Measurements from ENCODE around the gene COL16A1.

The COL16A1 gene

DNA sequence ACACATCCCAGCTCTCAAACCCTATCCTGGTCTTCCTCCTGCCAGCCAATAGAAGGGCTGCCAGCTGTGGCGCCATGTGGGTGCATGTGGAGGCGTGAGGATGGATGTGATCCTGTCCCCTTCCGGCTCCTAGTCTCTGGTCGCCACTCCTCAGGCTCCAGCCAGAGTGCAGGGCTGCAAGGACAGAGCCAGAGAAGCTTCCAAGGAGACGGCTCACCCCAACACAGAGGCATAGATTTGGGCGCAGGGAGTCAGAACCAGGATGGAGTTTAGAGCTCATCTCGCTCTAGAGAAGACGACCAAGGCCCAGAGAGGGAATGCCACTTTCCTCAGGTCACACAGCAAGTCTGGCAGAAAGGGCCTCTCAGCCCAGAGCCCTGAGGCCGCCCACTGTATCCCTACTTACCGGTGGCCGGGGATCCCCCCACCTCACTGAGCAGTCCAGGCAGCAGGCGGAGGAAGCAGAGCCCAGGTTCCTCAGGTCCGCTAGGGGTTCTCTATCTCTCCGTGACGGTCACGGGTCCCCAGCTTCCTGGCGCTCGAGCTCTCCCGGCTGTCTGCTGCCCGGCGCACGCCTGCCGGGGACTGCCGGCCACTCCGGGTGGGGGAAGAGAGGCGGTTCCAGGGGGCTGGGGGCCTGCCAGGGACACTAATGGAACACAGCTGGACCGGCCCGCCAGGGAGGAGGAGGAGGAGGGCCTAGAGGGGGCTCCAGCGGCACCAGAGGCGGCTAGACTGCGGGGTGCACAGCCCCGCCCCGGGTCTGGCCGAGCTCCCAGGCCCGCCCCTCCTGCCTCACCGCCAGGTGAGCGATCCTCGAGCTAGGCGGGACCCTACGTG lies at the start of gene COL16A1:
TSS of gene COL16A1 (minus strand) at position 587 of the 840 bp plus-strand sequence. CDS start 1,824 bp downstream, outside the sequence.
- peak; percentile 96 for DNase-seq

DNA sequence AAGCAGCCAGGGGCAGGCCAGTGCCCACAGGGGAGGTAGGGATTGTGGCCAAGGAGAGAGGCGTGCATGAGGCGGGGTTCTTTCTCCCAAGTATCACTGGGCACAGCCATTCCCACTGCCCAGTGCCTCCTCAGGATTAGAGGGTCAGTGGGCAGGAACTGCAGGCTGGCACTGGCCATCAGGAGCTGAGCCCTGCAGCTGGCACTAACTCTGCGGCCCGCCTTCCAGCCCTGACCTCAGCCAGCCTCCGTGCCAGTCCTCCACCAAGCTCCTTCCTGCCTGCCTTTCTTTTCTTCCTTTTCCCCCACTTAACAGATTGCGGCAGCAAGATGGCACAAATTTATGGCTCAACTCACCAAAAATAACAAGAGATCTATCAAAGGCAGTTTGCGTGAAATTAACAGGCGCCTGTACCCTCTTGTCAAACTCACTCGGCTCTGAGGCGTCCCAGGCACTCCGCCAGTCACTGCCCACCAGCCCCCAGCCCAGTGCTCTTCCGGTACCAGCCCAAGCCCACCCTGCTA lies 49.2 kb upstream of the COL16A1 start:
- no peak for DNase-seq

DNA sequence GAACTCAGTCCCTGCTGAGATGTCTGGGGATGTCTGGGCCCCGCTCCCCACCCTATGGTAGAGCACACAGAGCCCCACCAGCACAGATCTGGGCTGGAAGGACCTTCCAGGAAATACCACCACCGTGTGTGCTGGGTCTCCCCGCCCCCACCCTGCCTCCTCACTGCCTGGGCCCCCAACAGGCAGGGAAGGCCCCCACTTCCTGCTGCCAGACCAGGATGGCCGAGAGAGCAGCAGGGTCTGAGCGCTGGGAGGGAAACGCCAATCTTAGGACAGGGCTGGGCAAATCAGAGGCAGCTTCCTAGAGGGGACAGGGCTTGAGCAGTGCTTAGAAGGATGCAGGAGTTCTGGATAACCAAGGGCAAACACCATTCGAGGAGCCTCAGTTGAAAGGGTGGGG lies 48.4 kb upstream of the COL16A1 start:
- no peak for DNase-seq

DNA sequence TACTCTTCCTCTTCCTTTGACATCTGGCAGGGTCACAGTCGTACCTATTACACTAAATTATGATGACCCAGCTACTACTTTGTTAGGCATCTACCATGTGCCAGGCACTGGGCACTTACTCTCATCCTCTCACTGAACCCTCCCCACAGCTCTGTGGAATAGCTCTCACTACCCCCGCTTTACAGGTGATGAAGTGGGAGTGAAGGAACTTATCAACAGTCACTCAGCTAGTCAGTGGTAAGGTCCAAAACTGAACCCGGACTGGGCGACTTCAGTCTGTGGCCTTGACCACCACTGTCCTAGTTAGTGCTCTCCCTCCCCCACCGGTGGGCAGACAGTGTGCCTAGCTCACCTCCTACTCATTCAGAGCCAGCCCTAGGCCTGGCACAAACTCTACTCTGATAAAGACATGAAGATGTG lies 48.0 kb upstream of the COL16A1 start:
- DNase-seq, result no peak

DNA sequence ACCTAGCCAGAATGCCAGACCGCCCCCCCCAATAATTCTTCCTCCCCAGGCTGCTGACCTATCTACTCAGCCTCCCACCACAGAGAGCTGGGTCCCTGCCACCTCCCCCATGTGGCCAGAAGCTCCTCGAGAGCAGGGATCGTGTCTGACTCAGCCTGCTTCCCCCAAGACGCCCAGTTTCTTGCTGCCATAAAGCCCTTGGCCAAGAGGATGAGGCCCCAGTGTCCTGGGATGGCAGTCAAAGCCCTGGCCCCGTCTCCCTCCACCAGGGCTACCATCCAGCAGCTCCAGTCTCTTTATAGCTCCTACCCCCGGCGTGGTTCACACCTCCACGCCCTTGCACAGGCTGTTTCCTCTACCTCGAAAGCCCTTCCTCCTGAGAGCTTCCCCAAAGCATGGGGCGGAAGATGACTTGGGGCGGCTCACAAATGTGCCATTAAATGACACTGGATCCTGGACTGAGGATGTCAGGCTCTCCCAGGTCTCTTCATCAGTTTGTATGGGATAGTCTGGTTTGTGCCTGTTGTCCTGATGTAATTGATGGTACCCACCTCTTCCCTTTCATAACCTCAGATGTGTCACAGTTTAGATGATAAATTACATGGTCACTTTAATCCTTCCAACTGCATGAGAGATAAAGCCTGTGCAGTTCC lies 47.2 kb upstream of the COL16A1 start:
- DNase-seq, result no peak

DNA sequence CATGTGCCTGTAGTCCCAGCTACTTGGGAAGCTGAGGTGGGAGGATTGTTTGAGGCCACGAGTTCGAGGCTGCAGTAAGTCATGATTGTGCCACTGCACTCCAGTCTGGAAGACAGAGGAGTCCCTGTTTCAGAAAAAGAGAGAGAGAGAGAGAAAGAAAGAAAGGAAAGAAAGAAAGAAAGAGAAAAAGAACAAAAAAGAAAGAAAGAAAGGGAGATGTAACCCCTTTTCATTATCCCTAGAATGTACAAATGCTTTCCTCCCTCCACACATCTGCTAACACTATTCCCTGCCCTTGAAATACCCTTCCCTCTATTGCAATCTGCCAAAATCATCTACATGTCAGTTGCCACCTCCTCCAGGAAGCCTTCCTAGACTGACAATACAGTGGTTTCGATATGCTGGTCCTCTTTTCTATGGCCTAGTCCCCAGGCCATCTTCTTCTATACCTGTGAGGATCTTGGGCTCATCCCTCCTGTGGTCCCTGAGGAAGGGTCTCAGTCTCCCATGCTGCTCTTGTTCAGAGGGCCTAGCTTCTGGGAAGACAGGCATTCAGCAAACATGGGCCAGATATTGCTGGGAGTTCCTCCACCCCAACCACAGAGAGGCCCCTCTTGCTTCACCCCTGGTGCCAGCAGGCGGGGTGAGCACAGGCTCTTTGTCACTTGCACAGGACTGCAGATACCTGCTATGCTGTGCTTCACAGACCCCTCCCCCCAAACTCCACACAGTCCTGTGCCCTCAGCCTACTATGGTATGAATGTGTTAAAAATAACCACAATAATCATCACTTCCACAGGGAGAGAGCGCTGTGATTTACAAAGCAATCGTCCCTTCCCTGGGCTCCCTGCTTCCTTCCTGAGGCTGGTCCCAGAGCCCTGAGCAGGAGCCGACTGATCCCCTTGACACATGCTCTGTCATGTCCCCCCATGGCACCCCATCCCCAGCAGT lies 46.2 kb upstream of the COL16A1 start:
- DNase-seq, result no peak

DNA sequence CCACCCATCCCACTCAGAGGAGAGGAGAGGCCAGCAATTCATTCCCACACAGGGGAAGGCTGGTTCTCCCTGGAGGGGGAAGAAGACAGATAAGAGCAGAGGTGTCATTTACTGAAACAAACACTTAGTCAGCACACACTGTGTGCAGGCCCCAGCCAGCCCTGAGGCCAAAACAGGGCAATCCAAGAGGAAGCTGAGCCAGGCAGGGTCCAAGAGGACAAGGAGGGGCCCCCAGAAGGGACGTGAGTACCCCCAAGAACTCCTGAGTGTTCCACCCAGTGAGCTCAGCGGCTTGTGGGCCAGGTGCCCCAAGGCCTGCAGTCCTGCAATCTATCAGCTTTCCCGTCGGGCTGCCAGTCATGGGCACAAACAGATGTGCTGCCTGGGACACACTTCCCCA lies 44.5 kb upstream of the COL16A1 start:
- DNase-seq, result no peak

DNA sequence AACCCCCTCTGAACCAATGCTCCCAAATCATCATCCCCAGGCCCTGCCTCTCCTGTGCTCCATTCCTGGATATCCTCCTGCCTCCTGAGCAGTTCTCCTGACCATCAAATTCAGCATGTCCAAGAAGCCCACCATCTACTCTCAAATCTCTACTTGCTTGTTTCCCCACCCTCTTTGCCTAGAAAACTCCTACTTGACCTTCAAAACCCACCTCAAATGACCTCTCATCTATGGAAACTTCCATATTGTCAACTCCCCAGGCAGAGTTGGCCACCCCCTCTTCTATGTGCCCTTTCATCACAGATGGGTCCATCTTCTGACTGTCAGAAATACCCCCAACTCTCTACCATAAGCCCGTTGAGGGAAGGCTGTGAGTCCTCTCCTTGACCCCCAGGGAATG lies 43.5 kb upstream of the COL16A1 start:
- no peak for DNase-seq

DNA sequence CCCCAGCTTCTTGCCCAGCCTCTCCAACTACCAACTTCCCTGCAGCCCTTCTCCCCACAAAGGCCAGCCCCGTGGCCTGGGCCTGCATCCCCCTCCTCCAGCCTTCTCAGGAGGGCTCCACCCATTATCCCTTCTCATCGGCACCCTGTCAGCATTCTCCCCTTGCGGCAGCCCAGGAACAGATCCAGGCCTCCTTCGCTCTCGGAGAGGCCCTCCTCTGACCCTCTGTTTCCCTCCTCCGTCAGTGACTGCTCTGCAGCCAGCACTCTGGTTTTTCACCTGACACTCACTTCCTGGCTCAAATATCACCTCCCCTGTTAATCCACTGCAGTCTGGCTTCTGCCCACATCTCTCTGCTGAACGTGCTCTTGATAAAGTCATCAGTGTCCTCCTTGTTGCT lies 42.9 kb upstream of the COL16A1 start:
- DNase-seq, result no peak

DNA sequence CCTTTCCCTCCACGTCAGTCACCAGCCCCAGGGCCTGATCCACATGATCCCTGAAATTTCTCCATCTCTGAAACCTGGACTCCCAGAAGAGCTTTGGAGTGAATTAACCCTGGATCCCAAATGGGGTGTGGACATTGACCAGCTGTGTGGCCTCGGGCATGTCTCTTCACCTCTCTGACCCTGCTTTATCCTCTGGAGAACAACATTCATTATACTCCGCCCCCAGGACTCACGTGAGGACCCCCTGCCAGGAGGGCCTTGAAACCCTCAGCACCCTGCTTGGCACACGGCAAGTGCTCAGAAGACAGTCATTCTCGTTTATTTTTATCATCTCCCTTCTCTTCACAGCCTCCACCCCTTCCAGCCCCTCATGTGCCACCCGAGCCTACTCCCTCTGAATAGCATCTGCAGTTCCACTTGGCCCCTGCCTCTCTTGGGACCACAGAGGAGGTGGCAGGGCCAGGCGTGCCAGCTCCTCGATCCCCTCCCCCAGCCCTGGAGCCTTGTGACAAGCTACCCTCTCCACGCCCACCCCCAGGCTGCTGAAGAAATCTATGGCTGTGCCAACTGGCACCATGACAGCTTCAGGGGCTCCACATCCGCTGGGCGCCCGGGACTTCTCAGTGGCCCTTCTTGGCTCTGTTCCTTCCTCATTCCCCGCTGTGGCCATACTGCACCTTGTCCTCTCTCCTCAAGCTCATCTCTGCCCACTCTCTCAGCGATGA lies 42.3 kb upstream of the COL16A1 start:
- DNase-seq, result peak; percentile 52

DNA sequence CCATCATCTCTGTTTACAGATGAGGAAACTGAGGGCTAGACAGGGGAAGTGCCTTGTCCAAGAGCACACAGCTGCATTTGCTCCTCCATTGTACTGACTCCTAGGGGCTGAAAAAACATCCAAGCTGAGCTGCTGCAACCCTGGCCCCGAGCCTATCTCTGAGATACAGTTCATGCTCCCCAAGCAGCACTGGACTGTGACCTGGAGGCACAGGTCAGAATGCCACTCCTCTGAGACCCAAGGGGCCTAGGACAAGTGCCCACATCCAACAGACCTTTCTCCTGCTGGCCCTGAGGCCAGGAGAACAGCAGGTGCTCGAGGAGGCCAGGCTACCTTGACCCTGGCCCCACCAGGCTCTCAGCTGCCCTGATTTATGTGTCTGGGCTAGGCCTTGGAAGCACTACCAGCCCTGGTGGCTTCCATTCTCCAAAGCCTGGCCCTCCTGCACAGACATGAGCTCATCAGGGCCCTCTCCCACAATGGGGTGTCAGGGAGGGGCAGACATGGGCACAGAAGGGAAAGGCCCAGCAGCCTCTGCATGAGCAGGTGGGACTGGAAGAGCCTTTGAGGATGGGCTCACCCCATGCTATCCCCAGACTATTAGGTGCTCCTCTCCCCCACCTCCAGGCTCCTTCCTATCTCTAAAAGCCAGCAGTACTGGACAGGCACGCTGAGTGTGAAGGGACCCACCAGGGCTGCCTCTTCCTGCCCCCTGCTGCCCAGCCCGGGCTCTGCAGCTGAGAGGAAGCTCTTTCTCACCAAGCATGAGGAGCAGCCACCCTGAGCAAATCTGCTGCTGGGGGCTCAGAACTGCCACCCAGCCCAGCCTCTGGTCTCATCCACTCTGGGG lies 41.5 kb upstream of the COL16A1 start:
- peak; percentile 75 for DNase-seq

DNA sequence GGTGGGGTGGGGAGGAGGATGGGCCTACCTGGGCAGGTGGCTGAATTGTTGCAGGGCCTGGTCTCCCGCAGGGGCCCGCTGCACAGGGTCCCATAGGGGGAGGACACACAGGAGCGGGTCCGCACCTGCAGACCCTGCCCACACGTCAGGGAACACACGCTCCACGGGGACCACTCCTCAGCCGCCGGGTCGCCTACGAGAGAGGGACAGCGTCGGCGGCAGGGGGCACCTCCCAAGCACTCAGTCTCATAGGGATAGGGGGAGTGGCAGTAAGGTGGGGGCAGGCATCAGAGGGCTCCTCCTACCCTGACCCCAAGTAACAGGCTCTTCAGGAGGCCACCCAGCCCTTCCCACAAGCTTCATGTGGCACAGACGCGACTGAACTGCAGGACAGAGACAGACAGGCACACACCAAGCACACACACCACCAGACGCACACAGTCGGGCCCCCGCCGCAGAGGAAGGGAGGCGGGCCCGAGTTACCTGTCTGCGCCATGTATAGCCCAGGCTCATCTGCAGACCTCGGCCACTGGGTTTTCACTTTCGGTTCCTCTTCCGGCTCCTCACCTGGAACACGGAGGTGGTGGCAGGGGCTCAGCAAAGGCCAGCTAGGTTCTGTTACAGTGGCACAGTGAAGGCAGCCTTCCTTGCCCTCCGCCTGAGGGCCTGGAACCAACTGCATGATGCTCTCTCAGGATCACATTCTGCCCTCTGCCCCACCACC lies 40.5 kb upstream of the COL16A1 start:
- no peak for DNase-seq

DNA sequence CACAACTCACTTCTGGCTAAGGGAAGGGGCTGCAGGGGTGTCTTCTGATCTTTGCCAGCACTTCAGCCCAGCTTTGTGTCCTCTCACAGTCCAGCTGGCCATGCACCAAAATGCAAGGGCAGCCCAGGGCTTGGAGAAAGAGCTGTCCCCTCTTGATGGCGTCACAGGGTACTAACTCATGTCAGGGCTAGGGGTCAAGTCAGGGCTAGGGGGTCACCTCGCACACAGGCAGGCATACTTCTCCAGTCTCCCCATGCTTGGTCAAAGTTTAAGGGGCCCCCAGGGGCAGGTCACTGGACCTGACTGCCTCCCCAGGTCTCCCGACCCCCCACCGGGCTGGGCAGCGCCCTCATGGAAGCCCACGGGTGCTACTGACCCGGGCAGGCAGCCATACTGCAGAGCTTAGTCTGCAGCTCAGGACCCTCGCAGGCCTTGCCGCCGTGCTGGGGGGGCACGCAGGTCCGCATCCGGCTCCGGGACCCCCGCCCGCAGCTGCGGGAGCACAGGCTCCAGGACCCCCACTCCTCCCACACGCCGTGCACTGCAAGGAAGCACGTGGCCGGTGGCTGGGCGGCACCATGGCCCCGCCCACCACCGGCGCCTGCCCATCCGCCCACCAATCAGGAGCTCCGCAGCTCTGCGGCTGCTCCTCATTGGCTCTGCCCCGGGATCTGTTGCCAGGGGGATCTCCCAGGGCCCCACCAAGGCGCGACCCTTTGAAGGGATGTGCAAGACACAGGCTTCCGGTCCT lies 38.8 kb upstream of the COL16A1 start:
- no peak for DNase-seq

DNA sequence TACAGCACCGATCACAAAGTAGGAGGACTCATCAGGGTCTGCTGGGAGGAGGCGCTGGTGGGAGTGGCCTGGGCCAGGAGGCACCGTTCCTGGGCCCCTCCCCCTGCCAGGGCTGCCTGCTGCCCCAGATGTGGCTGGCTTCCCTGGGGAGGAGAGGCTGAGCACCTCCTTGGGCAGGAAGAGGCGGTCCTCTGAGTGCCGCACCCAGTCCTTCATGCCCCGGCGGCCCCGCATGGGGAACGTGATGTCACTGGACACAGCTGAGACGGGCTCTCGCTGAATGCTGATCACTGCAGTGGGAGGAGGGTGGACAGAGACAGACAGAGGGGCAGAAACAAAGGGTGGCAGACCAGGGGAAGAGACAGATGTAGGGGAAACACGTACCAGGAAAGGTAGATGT lies 35.5 kb upstream of the COL16A1 start:
- no peak for DNase-seq

DNA sequence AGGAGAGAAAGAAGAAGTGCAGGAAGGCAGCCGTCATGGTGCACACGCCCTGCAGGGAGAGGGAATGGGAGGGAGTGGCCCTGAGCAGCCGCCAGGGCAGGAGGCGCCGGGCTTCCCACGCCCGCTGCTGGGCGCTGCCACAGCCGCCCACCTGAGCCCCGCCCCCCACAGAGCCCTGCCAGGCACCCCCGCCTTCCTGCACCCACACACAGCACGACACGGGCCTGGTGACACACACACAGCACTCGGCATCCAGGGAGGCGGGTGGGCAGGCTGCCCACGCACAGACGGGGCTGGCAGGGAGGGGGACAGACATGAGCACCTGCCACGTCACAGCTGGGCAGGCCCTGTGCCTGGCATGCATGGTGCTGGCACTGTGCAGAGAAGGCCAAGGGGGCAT lies 32.9 kb upstream of the COL16A1 start:
- DNase-seq, result no peak

DNA sequence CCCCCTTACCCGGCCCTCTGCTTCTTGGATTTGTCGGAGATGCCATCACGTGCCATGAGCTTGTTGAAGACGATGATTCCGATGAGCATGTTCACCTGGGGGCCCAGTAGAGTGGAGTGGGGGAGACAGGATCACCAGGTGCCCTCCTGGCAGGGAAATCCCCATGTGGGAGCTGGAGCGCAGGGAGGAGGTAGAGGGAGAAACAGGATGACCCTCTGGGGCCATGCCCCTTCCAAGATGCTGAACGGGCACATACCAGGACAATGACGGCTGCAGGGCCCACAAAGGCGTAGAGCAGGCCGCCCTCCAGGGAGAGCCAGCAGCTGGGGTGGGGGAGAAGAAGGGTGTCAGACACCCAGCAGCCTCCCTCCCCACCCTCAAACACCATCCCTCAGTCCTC lies 31.8 kb upstream of the COL16A1 start:
- no peak for DNase-seq

DNA sequence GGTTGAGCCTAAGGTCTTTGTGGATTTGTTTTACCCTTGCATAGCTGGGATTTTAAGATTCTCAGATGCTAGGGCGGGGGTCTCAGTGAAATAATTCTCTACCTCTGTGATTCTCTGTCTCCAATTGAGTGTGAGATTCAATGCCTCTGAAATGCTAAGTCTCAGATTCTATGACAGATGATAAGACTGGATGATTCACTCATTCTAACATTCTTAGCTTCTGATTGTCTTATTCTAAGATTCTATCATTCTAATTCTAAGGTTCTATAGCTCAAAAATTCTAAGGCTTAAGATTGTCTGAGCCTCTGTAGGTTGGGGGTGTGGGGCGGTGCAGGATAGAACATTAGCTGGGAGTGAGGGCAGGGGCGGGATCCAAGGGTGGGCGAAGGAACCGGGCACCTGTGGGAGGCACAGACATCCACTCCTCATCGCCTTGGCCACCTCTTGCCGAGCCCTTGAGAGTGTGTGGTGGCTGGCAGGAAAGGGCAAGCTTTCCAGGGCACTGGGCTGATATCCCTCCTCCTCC lies 30.8 kb upstream of the COL16A1 start:
- DNase-seq, result no peak

DNA sequence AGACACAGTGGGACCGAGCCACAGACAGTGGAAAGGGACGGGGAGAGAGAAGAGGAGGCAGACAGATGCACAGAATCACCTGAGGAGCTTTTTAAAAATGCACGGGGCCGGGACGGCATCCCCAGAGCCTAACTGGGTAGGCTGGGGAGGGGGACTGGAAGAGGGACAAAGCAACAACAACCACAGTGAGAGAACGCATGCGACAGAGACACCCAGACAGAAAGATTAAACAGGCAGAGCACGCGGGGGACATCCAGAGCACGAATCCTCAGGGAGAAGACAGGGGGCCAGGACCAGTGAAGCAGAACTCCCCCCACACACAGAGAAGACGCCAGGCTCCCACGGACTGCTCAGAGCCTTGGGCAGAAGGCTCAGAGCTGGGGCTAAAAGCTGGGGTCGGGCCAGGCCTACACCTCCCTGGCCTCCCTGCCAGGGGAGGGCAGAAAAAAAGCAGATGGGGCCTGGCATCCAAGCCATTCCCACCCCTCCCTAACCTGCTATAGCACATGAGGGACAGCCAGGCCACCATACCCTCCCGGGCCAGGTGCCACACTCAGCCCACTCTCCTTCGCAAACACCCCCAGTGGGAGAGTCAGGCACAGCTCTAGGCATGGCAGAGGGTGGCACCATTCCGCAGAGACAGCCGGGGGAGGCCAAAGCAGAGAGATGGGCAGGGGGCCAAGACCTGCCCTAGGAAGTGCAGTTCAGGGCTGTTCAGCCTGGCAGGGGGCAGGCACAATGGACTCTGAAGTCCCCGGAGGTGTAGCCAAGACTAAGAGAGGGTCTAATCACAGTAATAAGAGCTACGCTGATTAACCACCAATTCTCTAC lies 29.8 kb upstream of the COL16A1 start:
- DNase-seq, result no peak
